GM21576 (cell line): ENCODE measurements around the gene ZNF136.

Source experiments
- ATAC-seq: cut with Tn5 transposase; IDR thresholded peaks from one replicate; pipeline ENCODE4 v1.9.1; 2021; ENCODE audit warnings: mild to moderate bottlenecking, moderate library complexity; ENCODE audit not compliant: unreplicated experiment

ZNF136 gene

GRCh38 chr19:12187625-12188024 is 24.7 kb downstream of the ZNF136 start:
- ATAC-seq = no peak

GRCh38 chr19:12194827-12195731 is 32.2 kb downstream of the ZNF136 start:
- ATAC-seq = no peak

- no peak for ATAC-seq
Observed at GRCh38 chr19:12198136-12198535, 35.2 kb downstream of the ZNF136 start.

GRCh38 chr19:12199757-12200419 is 37.0 kb downstream of the ZNF136 start:
- ATAC-seq = no peak

GRCh38 chr19:12202250-12202649 is 39.4 kb downstream of the ZNF136 start:
- no peak for ATAC-seq

- ATAC-seq = no peak
Observed at GRCh38 chr19:12205296-12205695, 42.4 kb downstream of the ZNF136 start.

GRCh38 chr19:12208221-12208620 is 45.3 kb downstream of the ZNF136 start:
- no peak for ATAC-seq

- no peak for ATAC-seq
Observed at GRCh38 chr19:12217332-12217731, 54.4 kb downstream of the ZNF136 start.

GRCh38 chr19:12222980-12223630 is 60.2 kb downstream of the ZNF136 start:
- ATAC-seq = no peak

GRCh38 chr19:12224676-12225075 is 61.8 kb downstream of the ZNF136 start:
- ATAC-seq = no peak

GRCh38 chr19:12229990-12230389 is 67.1 kb downstream of the ZNF136 start:
- ATAC-seq = no peak

- no peak for ATAC-seq
Observed at GRCh38 chr19:12230751-12231733, 68.1 kb downstream of the ZNF136 start.

- ATAC-seq = no peak
Observed at GRCh38 chr19:12232961-12233360, 70.1 kb downstream of the ZNF136 start.

GRCh38 chr19:12237143-12237839 is 74.4 kb downstream of the ZNF136 start:
- no peak for ATAC-seq
